Measurements from ENCODE around the gene KYNU. TPM values are rescaled to one million over a fixed set of nuclear protein-coding genes. Genes with fewer than 3 reads are reported as not detected.

Gene KYNU
- polyA plus RNA-seq, 4 donors, result 0.67 to 3.8 (median 2.1) TPM

DNA sequence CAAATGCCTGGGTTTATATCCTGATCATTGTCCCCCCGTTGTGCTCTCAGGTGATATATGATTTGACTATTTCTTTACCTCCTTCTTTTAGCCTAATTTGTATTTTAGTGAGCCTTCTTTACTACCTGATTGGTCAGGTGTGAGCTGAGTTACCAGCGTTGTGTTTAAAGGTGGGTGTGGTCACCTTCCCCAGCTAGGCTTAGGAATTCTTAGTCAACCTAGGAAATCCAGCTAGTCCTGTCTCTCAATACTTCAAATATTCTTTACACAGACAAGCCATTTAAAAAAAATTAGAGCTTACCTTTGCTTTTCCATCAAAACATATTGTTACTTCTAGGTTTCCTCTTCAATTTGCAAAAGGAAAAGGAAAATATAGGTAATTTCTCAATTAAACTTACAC, 30.2 kb downstream of the KYNU start:
- DNase-seq (no peak), FAIRE-seq (no peak)
- Histone ChIP-seq H3K9me3 (ENCODE audit: control insufficient read depth in 2 of 2, insufficient read depth in 1 of 2, low read depth in 1 of 2, low read length in 1 of 2) (no peaks in the 10 kb centered on the region), H3K4me3 (ENCODE audit: low read depth in 1 of 3, low read length in 3 of 3) (no peak overlapping the region), H3K27me3 (ENCODE audit: control insufficient read depth in 3 of 3, insufficient read depth in 3 of 3, low read length in 3 of 3) (no peaks in the 10 kb centered on the region), H3K36me3 (ENCODE audit: control insufficient read depth in 3 of 3, insufficient read depth in 2 of 3, low read depth in 1 of 3, low read length in 3 of 3) (no peaks in the 10 kb centered on the region), H3K27ac (ENCODE audit: low read depth in 1 of 3, low read length in 2 of 3) (no peak overlapping the region), H3K4me1 (ENCODE audit: control insufficient read depth in 3 of 3, insufficient read depth in 2 of 3, low read depth in 1 of 3, low read length in 2 of 3) (no peaks in the 10 kb centered on the region)
- WGBS, 3 donors, result 59 to 81% (median 67%) methylated on average over 2 of the region's 2 CpGs

DNA sequence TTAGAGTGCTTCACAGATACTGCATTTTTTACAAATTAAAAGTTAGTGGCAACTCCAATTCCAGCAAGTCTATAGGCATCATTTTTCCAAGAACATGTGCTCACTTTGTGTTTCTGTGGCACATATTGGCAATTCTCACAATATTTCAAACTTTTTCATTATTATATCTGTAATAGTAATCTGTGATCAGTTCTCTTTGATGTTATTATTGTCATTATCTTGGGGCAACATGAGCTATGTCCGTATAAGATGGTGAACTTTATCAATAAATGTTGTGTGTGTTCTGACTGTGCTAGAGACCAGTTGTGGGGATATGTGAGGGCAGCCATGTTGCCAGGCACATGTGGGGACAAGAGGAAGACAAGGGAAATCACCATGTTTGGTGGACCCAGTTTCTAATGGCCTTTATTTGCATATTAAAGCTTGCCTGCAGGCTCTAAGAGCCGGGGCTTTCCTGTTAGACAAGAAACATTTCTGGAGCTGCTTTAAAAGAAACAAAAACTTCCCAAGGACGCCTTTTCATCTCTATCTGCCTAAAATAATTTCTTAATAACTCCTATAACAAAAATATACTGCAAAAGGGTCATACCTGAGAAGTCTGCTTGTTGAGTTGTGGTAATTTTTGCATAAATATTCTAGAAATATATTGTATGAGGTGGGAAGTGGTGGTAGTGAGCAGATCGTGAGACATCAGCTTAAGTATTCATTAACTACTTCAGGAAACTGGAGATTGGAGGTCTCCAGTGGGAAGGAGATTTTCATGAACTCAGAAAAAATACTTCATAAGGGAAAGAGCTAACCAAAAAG, 37.2 kb downstream of the KYNU start:
- no peaks in the 10 kb centered on the region for H3K4me1 ChIP-seq (ENCODE audit: control insufficient read depth in 3 of 3, insufficient read depth in 2 of 3, low read depth in 1 of 3, low read length in 2 of 3)
- 68 to 73% (median 70%) methylated on average over 4 of the region's 4 CpGs for WGBS, 3 donors
- peaks cover 0 to 3% of the 10 kb centered on the region in 2 donors for H3K9me3 ChIP-seq (ENCODE audit: control insufficient read depth in 2 of 2, insufficient read depth in 1 of 2, low read depth in 1 of 2, low read length in 1 of 2)
- H3K27ac ChIP-seq (ENCODE audit: low read depth in 1 of 3, low read length in 2 of 3), result no peak overlapping the region
- H3K36me3 ChIP-seq (ENCODE audit: control insufficient read depth in 3 of 3, insufficient read depth in 2 of 3, low read depth in 1 of 3, low read length in 3 of 3), result no peaks in the 10 kb centered on the region
- no peak overlapping the region for H3K4me3 ChIP-seq (ENCODE audit: low read depth in 1 of 3, low read length in 3 of 3)
- no peak for FAIRE-seq
- DNase-seq, result no peak
- H3K27me3 ChIP-seq (ENCODE audit: control insufficient read depth in 3 of 3, insufficient read depth in 3 of 3, low read length in 3 of 3), result no peaks in the 10 kb centered on the region

DNA sequence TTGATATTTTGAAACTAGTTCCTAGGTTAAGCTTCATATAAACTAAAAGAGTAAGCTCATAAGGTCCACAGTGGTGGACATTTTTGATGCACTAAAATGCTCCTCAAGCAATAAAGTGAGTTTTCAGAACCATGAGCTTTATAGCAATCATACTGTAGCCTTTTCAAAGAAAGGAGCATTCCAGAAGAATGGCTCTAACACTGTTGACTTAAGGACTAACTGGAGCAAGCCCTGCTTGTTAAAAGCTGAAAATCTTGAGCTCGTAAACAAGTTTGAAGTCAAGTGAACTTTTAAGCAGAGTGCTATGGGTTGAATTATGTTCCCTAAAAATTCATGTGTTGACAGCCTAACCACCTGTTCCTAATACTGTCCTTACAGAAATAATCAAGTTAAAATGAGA, 38.0 kb downstream of the KYNU start:
- no peaks in the 10 kb centered on the region for H3K27me3 ChIP-seq (ENCODE audit: control insufficient read depth in 3 of 3, insufficient read depth in 3 of 3, low read length in 3 of 3)
- WGBS, 3 donors, result 79 to 90% (median 88%) methylated on average over 1 of the region's 1 CpG
- no peaks in the 10 kb centered on the region for H3K36me3 ChIP-seq (ENCODE audit: control insufficient read depth in 3 of 3, insufficient read depth in 2 of 3, low read depth in 1 of 3, low read length in 3 of 3)
- H3K9me3 ChIP-seq (ENCODE audit: control insufficient read depth in 2 of 2, insufficient read depth in 1 of 2, low read depth in 1 of 2, low read length in 1 of 2), result peaks cover 0 to 3% of the 10 kb centered on the region in 2 donors
- no peak overlapping the region for H3K27ac ChIP-seq (ENCODE audit: low read depth in 1 of 3, low read length in 2 of 3)
- FAIRE-seq, result no peak
- H3K4me1 ChIP-seq (ENCODE audit: control insufficient read depth in 3 of 3, insufficient read depth in 2 of 3, low read depth in 1 of 3, low read length in 2 of 3), result no peaks in the 10 kb centered on the region
- DNase-seq, result no peak
- no peak overlapping the region for H3K4me3 ChIP-seq (ENCODE audit: low read depth in 1 of 3, low read length in 3 of 3)

DNA sequence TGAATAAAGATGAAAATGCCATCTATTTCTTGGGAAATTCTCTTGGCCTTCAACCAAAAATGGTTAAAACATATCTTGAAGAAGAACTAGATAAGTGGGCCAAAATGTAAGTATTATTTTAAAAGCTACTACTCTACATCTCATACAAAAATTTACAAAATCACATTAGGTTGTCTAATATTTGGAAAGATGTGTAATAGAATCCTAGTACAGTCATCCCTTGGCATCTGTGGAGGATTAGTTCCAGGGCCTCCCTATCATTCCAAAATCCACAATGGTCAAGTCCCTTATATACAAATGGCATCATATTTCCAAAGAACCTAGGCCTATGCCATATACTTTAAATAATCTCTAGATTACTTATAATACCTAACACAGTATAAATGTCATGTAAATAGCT, 41.2 kb downstream of the KYNU start:
- FAIRE-seq, result no peak
- Histone ChIP-seq H3K4me3 (ENCODE audit: low read depth in 1 of 3, low read length in 3 of 3) (no peak overlapping the region), H3K36me3 (ENCODE audit: control insufficient read depth in 3 of 3, insufficient read depth in 2 of 3, low read depth in 1 of 3, low read length in 3 of 3) (no peaks in the 10 kb centered on the region), H3K27ac (ENCODE audit: low read depth in 1 of 3, low read length in 2 of 3) (no peak overlapping the region), H3K27me3 (ENCODE audit: control insufficient read depth in 3 of 3, insufficient read depth in 3 of 3, low read length in 3 of 3) (no peaks in the 10 kb centered on the region), H3K9me3 (ENCODE audit: control insufficient read depth in 2 of 2, insufficient read depth in 1 of 2, low read depth in 1 of 2, low read length in 1 of 2) (peaks cover 0 to 3% of the 10 kb centered on the region in 2 donors), H3K4me1 (ENCODE audit: control insufficient read depth in 3 of 3, insufficient read depth in 2 of 3, low read depth in 1 of 3, low read length in 2 of 3) (no peaks in the 10 kb centered on the region)
- DNase-seq, result no peak

DNA sequence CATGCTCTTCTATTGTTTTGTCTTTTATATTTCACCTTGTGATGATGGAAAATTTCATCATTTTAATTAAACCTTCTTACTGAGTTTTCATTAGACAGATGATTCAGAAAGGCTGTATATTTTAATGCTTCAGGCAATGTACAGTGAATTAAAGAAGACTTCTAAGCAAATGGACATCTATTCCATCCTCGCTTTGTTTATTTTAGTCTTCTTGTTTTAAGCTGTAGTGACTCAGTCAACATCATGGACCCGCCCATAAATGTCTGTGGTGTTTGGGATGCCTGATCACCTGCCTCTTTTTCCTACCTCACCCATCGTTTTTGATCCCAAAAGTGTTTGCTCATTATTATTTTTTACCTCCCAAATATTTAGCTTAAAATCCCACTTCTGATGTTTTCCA, 43.1 kb downstream of the KYNU start:
- no peak for FAIRE-seq
- WGBS, 3 donors, result 71 to 75% (median 73%) methylated on average over 3 of the region's 3 CpGs

DNA sequence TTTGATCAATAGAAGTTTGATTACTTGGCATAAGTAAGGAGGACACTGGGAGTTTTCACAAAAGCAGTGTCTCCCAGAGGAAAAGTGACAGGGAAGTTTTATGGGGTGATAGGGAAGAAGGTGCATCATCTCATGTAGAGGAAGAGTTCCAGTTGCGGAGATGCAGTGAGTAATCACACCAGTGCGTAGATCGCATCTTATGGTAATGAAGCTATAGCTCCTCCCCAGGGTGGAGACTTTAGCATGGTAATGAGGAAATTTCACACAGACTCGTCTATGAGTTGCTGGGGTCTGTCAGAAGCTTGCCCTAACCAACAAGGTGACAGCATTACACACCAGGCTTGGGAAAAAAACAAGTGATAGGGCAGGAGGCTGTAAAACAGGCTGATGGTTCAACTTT, 49.0 kb downstream of the KYNU start:
- FAIRE-seq, result no peak
- no peaks in the 10 kb centered on the region for H3K4me1 ChIP-seq (ENCODE audit: control insufficient read depth in 3 of 3, insufficient read depth in 2 of 3, low read depth in 1 of 3, low read length in 2 of 3)
- no peaks in the 10 kb centered on the region for H3K27me3 ChIP-seq (ENCODE audit: control insufficient read depth in 3 of 3, insufficient read depth in 3 of 3, low read length in 3 of 3)
- no peak overlapping the region for H3K27ac ChIP-seq (ENCODE audit: low read depth in 1 of 3, low read length in 2 of 3)
- H3K4me3 ChIP-seq (ENCODE audit: low read depth in 1 of 3, low read length in 3 of 3), result no peak overlapping the region
- H3K36me3 ChIP-seq (ENCODE audit: control insufficient read depth in 3 of 3, insufficient read depth in 2 of 3, low read depth in 1 of 3, low read length in 3 of 3), result peaks cover 0 to 4% (median 0%) of the 10 kb centered on the region in 3 donors
- WGBS, 3 donors, result 73 to 86% (median 82%) methylated on average over 4 of the region's 4 CpGs
- no peak for DNase-seq
- H3K9me3 ChIP-seq (ENCODE audit: control insufficient read depth in 2 of 2, insufficient read depth in 1 of 2, low read depth in 1 of 2, low read length in 1 of 2), result peaks cover 0 to 3% of the 10 kb centered on the region in 2 donors

More for the DNA sequence above, 43.1 kb downstream of the KYNU start:
- H3K9me3 ChIP-seq (ENCODE audit: control insufficient read depth in 2 of 2, insufficient read depth in 1 of 2, low read depth in 1 of 2, low read length in 1 of 2), result no peaks in the 10 kb centered on the region
- H3K36me3 ChIP-seq (ENCODE audit: control insufficient read depth in 3 of 3, insufficient read depth in 2 of 3, low read depth in 1 of 3, low read length in 3 of 3), result no peaks in the 10 kb centered on the region
- no peak for DNase-seq
- H3K4me3 ChIP-seq (ENCODE audit: low read depth in 1 of 3, low read length in 3 of 3), result no peak overlapping the region
- H3K27me3 ChIP-seq (ENCODE audit: control insufficient read depth in 3 of 3, insufficient read depth in 3 of 3, low read length in 3 of 3), result no peaks in the 10 kb centered on the region
- H3K4me1 ChIP-seq (ENCODE audit: control insufficient read depth in 3 of 3, insufficient read depth in 2 of 3, low read depth in 1 of 3, low read length in 2 of 3), result no peaks in the 10 kb centered on the region
- H3K27ac ChIP-seq (ENCODE audit: low read depth in 1 of 3, low read length in 2 of 3), result no peak overlapping the region

DNA sequence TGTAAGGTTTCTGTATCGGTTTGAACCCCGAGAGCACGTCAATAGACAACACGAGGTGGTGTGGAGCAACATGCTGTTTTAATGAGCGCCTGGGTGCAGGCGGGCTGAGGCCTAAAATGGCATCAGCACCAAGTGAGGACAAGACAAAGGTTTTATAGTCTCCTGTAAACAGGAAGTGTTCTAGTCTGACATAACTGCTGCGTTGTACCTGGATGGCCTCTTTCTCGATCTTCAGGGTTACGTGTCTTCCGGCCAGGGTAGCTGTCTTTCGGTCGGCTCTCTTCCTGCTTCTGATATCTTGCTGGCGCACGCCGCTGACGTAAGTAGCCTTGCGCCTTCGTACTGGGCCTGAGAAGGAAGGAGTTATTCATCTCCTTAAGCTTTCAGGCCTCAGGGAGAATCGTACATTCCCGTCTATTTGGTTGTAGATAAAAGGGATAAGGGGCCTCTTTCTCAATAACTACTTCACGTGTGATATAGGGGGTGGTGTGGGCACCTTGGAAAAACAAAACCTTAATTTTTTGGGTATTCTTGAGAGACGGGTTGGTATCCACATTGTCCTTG, 53.5 kb downstream of the KYNU start:
- Histone ChIP-seq H3K4me3 (ENCODE audit: low read depth in 1 of 3, low read length in 3 of 3) (no peak overlapping the region), H3K36me3 (ENCODE audit: control insufficient read depth in 3 of 3, insufficient read depth in 2 of 3, low read depth in 1 of 3, low read length in 3 of 3) (peaks cover 0 to 4% (median 0%) of the 10 kb centered on the region in 3 donors), H3K27ac (ENCODE audit: low read depth in 1 of 3, low read length in 2 of 3) (no peak overlapping the region), H3K27me3 (ENCODE audit: control insufficient read depth in 3 of 3, insufficient read depth in 3 of 3, low read length in 3 of 3) (no peaks in the 10 kb centered on the region), H3K9me3 (ENCODE audit: control insufficient read depth in 2 of 2, insufficient read depth in 1 of 2, low read depth in 1 of 2, low read length in 1 of 2) (peaks cover 0 to 3% of the 10 kb centered on the region in 2 donors), H3K4me1 (ENCODE audit: control insufficient read depth in 3 of 3, insufficient read depth in 2 of 3, low read depth in 1 of 3, low read length in 2 of 3) (no peaks in the 10 kb centered on the region)
- 95 to 97% (median 96%) methylated on average over 22 of the region's 22 CpGs for WGBS, 3 donors
- FAIRE-seq (no peak), DNase-seq (no peak)

DNA sequence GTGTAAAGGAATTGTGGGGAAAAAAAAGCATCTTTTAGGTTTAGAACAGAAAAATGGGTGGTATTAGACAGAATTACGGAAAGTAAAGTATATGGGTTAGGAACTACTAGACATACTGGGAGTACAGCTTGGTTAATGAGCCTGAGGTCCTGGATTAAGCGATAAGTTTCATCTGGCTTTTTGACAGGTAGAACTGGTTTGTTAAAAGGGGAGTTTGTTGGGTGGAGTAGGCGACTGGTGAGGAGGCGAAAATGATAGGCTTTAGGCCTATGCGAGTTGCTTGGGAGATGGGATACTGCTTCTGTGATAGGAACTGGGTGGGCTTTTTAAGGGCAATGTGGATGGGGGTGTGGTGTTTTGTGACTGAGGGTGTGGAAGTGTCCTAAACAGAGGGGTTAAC, 56.5 kb downstream of the KYNU start:
- H3K27me3 ChIP-seq (ENCODE audit: control insufficient read depth in 3 of 3, insufficient read depth in 3 of 3, low read length in 3 of 3), result no peaks in the 10 kb centered on the region
- H3K4me1 ChIP-seq (ENCODE audit: control insufficient read depth in 3 of 3, insufficient read depth in 2 of 3, low read depth in 1 of 3, low read length in 2 of 3), result no peaks in the 10 kb centered on the region
- 91 to 97% (median 92%) methylated on average over 5 of the region's 5 CpGs for WGBS, 3 donors
- no peak overlapping the region for H3K4me3 ChIP-seq (ENCODE audit: low read depth in 1 of 3, low read length in 3 of 3)
- H3K9me3 ChIP-seq (ENCODE audit: control insufficient read depth in 2 of 2, insufficient read depth in 1 of 2, low read depth in 1 of 2, low read length in 1 of 2), result peaks cover 0 to 3% of the 10 kb centered on the region in 2 donors
- no peak for FAIRE-seq
- H3K36me3 ChIP-seq (ENCODE audit: control insufficient read depth in 3 of 3, insufficient read depth in 2 of 3, low read depth in 1 of 3, low read length in 3 of 3), result peaks cover 0 to 4% (median 0%) of the 10 kb centered on the region in 3 donors
- no peak overlapping the region for H3K27ac ChIP-seq (ENCODE audit: low read depth in 1 of 3, low read length in 2 of 3)
- DNase-seq, result no peak
